ENCODE measurements around the gene CEBPZ.
A peak's percentile ranks its signal among the peaks of the same experiment; 100 is the strongest.
"Not testable (repeated sequence)": the region's sequence is repeated elsewhere in the genome, so short reads cannot be mapped to it uniquely, and the experiment has no call there.

The CEBPZ gene

GRCh38 chr2:37211939-37212338, 19.5 kb downstream of the CEBPZ start:
- DNase-seq = no peak

- DNase-seq = no peak
These were observed 20.2 kb downstream of the CEBPZ start for GRCh38 chr2:37211212-37211611.

GRCh38 chr2:37206760-37207159, 24.6 kb downstream of the CEBPZ start:
- DNase-seq = not testable (repeated sequence)

- DNase-seq = no peak
These were observed 25.6 kb downstream of the CEBPZ start for GRCh38 chr2:37205689-37206341.

- DNase-seq = not testable (repeated sequence)
These were observed 26.2 kb downstream of the CEBPZ start for GRCh38 chr2:37205071-37205661.

- DNase-seq = no peak
These were observed 27.7 kb downstream of the CEBPZ start for GRCh38 chr2:37203708-37204107.

- DNase-seq = no peak
These were observed 29.6 kb downstream of the CEBPZ start for GRCh38 chr2:37201766-37202165.

GRCh38 chr2:37201208-37201607, 30.2 kb downstream of the CEBPZ start:
- no peak for DNase-seq

GRCh38 chr2:37198681-37199065, 32.7 kb downstream of the CEBPZ start:
- DNase-seq = no peak

- DNase-seq = peak; percentile 62
These were observed 34.8 kb downstream of the CEBPZ start, which contains the start of gene CEBPZOS for GRCh38 chr2:37196320-37197195. CEBPZOS (plus strand) TSS chr2:37196496; CDS start chr2:37199705, 3,209 bp downstream.

GRCh38 chr2:37195862-37196319, 35.5 kb downstream of the CEBPZ start:
- DNase-seq = not testable (repeated sequence)

- no peak for DNase-seq
These were observed 38.8 kb downstream of the CEBPZ start for GRCh38 chr2:37192551-37192950.

- no peak for DNase-seq
These were observed 39.6 kb downstream of the CEBPZ start for GRCh38 chr2:37191747-37192146.

GRCh38 chr2:37191253-37191652, 40.1 kb downstream of the CEBPZ start:
- DNase-seq = no peak

- no peak for DNase-seq
These were observed 41.1 kb downstream of the CEBPZ start for GRCh38 chr2:37190290-37190689.

GRCh38 chr2:37189452-37190153, 41.8 kb downstream of the CEBPZ start:
- DNase-seq = peak; percentile 85

GRCh38 chr2:37188570-37188969, 42.8 kb downstream of the CEBPZ start, which contains the start of gene SULT6B1:
SULT6B1 (minus strand) TSS chr2:37188670; CDS start chr2:37188640, 30 bp downstream.
- DNase-seq = no peak

GRCh38 chr2:37181726-37182684, 49.4 kb downstream of the CEBPZ start:
- DNase-seq = peak; percentile 30

- no peak for DNase-seq
These were observed 50.8 kb downstream of the CEBPZ start for GRCh38 chr2:37180640-37181039.

- DNase-seq = peak; percentile 4
These were observed 51.3 kb downstream of the CEBPZ start for GRCh38 chr2:37180006-37180639.

- DNase-seq = no peak
These were observed 57.7 kb downstream of the CEBPZ start for GRCh38 chr2:37173741-37174140.
